Anterior cingulate cortex (tissue), 58 donors: ENCODE measurements around the gene MX2.
"Not testable (repeated sequence)": the region's sequence is repeated elsewhere in the genome, so short reads cannot be mapped to it uniquely, and the experiment has no call there.

Experiments
- DNase-seq, 58 donors: peaks; one replicate each; lab custom pipeline; 2025; lab: John Stamatoyannopoulos, UW

Gene MX2

DNA sequence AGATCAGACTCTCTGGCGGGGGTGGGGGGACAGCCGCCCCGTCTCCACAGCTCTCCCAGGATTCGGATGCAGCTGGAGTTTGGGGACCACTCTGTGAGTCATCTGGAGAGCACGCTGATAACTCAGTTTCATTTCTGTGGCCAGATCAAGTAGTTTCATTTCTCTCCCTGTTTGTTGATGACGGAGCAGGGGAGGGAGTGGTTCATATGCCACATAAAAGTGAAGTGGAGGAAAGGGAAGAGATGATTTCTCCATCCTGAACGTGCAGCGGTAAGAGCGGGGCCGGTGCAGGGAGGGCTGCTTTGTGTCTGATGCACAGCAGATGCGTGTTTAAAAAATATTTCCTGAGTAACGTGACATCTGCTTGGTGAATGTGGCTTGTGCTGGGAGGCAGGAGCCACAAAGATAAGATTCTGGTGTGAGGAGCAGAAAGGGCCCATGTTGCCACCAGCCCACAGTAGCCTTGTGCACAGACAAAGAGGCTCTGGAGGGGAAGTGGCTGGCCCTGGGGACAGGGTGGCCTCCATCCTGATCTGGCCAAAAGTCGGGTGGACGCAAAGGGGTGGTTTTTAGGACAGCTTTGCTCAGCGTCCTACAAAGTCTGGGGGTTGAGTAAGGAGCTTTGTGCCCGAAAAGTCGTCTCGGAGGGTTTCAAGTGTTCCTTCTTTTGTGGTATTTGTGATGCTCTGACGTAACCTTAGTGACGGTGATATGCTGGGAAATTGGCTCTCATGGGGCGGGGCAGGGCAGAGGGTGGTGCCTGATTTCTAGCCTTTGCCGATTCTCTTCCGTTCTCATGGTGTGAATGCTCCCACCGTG lies at the start of gene MX2:
Gene MX2 (plus strand): TSS at position 242 of the 819 bp plus-strand sequence. CDS start 14,880 bp downstream, outside the sequence.
- DNase-seq: peak in 3 of 58 donors; percentile 11 to 48 (median 18)

DNA sequence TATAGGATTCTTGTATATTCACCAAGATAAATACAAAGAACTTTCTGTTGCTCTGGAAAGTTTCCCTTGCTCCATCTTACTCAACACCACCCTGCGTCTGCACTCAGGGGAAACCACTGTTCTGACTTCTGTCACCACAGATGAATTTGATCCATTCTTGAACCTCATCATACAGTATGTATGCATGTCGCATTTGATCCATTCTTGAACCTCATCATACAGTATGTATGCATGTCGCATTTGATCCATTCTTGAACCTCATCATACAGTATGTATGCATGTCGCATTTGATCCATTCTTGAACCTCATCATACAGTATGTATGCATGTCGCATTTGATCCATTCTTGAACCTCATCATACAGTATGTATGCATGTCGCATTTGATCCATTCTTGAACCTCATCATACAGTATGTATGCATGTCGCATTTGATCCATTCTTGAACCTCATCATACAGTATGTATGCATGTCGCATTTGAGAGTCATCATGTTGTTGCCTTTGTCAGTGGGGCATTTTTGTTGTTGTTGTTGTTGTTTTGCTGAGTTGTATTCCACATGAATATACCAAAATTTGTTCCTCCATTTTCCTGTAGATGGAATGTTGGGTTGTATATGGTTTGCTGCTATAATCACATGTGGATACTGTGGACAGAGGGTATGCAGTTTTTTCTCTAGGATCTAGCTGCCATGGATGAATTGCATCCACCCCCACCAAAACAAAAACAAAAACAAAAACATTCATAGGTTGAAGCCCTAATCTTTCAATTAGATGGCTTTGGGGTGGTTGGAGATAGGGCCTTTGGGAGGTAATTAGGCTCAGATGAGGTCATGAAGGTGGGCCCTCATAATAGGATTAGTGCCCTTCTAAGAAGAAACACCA lies 48.3 kb upstream of the MX2 start:
- not testable (repeated sequence) for DNase-seq

GRCh38 chr21:41315726-41316125 lies 46.1 kb upstream of the MX2 start:
- no peak for DNase-seq

DNA sequence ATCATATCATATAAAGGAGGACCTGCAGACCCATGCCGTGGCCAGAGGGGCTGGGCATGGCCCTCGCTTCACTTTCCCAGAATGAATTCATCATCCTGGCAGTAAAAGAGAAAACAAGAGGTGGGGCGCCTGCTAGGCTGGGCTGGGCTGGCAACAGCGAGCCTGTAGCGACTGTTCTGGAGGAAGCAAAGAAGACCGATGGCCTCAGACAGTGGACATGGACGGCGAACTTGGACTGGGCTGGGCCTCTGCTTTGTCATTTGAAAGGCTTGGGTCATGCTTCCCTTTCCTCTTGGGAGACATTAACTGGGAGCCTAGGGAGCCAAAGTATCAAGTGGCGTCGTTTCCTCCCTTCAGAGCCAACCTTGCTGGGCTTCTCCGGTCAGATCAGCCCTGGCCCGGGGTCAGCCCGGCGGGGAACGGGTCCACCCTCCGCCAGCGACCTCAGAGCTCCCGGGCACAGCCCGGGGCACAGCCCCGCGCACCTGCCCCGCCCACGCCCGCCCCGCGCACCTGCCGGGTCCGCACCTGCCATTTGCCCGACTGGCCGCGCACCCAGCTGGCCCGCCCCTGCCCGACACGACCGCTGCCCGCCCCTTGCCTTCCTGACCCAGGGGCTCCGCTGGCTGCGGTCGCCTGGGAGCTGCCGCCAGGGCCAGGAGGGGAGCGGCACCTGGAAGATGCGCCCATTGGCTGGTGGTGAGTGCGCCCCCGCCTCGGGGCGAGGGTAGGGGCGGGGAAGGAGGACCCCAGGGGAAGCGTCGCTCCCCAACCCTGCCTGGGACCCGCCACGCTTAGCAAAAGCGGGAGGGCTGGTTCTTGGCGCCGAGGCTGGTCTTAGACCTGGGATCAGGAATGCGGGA lies 45.4 kb upstream of the MX2 start, which contains the start of gene FAM3B:
Gene FAM3B (plus strand): TSS at position 602 of the 863 bp plus-strand sequence. CDS start 79 bp downstream, at position 681.
- no peak for DNase-seq

- DNase-seq: no peak
Measured at GRCh38 chr21:41317063-41317392, 44.8 kb upstream of the MX2 start.

GRCh38 chr21:41317458-41317857 lies 44.4 kb upstream of the MX2 start:
- DNase-seq: no peak

GRCh38 chr21:41318218-41318617 lies 43.6 kb upstream of the MX2 start:
- DNase-seq: no peak

- no peak for DNase-seq
Measured at GRCh38 chr21:41319273-41319672, 42.6 kb upstream of the MX2 start.

- DNase-seq: no peak
Measured at GRCh38 chr21:41321211-41321907, 40.5 kb upstream of the MX2 start.

GRCh38 chr21:41321908-41322495 lies 39.8 kb upstream of the MX2 start:
- DNase-seq: no peak

- no peak for DNase-seq
Measured at GRCh38 chr21:41322496-41323382, 39.1 kb upstream of the MX2 start.

- DNase-seq: no peak
Measured at GRCh38 chr21:41325138-41325912, 36.5 kb upstream of the MX2 start.

GRCh38 chr21:41326414-41327080 lies 35.3 kb upstream of the MX2 start:
- no peak for DNase-seq

- no peak for DNase-seq
Measured at GRCh38 chr21:41327753-41328152, 34.1 kb upstream of the MX2 start.

- DNase-seq: no peak
Measured at GRCh38 chr21:41328660-41329607, 32.9 kb upstream of the MX2 start.

DNA sequence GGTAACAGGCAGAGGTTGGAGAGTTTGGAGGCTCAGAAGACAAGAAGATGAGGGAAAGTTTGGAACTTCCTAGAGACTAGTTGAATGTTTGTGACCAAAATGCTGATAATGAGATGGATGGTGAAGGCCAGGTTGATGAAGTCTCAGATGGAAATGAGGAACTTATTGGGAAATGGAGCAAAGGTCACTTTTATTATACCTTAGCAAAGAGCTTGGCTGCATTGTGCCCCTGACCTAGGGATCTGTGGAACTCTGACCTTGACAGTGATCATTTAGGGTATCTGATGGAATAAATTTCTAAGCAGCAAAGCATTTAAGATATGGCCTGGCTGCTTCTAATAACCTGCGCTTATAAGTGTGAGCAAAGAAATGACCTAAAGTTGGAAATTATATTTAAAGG lies 28.1 kb upstream of the MX2 start:
- no peak for DNase-seq
